C4-2B (cell line): ENCODE data around the gene SEC14L6.

Source experiments
- H3K27ac ChIP-seq: fragments of 450-650 bp; 2 replicates; pipeline ENCODE4 v1.5.1; 2017
- ZFX ChIP-seq: fragments of 450-650 bp; IDR thresholded peaks from 2 replicates; pipeline ENCODE4 v1.6.1; 2017
- TF ChIP-seq, protein P1 (sequence below): fragments of 450-650 bp; conservative IDR thresholded peaks from 2 replicates; pipeline ENCODE4 v1.5.1; 2017; ENCODE audit warnings: mild to moderate bottlenecking

The SEC14L6 gene

DNA sequence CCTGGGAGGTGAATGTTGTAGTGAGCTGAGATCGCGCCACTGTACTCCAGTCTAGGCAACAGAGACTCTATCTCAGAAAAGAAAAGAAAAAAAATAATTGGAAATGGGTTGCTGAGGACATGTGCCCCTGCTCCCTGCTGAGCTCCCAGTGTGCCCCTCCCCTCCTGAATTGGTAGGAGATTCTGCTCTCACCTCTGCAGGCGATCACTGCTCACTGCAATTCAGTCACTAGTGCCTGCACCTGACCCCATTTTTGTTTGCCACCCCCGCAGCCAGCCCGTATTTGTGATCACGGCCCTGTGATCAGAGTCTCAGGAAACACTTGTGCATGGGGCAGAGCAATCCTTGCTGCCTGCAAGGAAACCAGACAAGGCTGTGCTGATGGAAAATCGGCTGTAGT is 58.4 kb downstream of the SEC14L6 start:
- H3K27ac ChIP-seq: no peak overlapping the region
- TF ChIP-seq, protein P1, sequence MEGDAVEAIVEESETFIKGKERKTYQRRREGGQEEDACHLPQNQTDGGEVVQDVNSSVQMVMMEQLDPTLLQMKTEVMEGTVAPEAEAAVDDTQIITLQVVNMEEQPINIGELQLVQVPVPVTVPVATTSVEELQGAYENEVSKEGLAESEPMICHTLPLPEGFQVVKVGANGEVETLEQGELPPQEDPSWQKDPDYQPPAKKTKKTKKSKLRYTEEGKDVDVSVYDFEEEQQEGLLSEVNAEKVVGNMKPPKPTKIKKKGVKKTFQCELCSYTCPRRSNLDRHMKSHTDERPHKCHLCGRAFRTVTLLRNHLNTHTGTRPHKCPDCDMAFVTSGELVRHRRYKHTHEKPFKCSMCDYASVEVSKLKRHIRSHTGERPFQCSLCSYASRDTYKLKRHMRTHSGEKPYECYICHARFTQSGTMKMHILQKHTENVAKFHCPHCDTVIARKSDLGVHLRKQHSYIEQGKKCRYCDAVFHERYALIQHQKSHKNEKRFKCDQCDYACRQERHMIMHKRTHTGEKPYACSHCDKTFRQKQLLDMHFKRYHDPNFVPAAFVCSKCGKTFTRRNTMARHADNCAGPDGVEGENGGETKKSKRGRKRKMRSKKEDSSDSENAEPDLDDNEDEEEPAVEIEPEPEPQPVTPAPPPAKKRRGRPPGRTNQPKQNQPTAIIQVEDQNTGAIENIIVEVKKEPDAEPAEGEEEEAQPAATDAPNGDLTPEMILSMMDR: no peak
- TF ChIP-seq ZFX: no peak

DNA sequence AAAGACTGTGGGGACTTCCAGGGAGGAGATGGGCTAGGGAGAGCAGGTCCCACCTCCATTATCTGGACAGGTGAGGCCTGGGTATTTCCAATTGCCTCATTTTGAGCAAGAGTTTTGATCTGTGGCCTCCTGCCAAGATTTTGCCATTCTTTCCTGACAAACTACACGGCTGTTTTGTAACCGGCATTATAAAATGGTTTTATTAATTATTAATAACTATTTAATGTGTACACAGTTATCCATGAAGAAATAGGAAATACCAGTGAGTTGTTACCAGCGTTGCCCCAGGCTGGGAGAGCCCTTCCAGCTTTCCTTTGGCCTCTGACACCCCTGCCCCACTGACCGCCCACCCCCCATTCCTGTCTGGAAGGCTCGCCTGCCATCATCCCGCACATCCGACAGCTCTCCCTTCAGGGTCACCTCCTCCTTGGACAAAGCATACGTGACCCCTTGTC is 59.9 kb downstream of the SEC14L6 start:
- TF ChIP-seq, protein P1: no peak
- TF ChIP-seq ZFX: no peak
- no peak overlapping the region for H3K27ac ChIP-seq

DNA sequence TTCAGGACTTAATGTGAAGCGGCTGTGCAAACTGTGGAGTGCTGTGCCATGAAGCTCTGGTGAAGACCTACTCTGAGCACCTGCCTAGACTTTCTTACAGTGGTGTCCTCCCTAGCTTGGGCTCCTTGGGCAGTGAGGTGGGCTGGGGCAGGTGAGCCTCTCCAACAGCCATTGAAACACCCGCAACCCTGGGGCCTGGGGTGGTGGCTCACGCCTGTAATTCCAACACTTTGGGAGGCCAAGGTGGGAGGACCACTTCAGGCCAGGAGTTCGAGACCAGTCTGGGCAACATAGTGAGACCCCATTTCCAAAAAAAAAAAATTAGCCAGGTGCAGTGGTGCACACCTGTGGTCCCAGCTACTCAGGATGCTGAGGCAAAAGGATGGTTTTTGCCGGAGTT is 60.4 kb downstream of the SEC14L6 start:
- TF ChIP-seq, protein P1: no peak
- no peak overlapping the region for H3K27ac ChIP-seq

DNA sequence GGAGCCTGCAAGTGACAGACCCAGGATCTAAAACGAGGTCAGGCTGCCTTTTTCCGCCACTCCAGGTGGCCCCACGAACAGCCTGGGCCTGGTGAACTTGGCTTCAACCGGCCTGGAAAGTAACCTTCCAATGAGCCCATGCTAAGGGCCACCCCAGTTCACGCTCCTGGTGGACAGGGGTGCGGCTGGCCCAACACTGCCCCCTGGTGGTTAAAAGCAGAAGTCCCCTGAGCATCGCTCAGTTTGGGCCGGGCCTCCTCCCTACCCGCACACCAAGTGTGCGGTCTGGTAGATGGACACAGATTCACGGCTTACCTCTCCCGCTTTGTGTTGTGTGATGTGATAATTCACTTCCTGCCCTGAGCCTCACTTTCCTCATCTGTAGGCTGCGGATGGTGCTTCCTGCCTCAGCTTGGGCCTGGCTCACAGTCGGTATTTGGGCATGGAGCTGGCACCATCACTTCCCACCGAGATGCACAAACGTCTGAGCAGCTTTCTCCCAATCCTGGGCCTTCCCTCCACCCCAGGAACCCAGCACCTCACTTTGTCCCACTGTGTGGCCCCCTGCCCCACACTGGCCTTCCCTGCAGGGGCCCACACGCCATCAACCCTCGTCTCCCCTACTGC is 61.1 kb downstream of the SEC14L6 start:
- H3K27ac ChIP-seq: no peak overlapping the region

DNA sequence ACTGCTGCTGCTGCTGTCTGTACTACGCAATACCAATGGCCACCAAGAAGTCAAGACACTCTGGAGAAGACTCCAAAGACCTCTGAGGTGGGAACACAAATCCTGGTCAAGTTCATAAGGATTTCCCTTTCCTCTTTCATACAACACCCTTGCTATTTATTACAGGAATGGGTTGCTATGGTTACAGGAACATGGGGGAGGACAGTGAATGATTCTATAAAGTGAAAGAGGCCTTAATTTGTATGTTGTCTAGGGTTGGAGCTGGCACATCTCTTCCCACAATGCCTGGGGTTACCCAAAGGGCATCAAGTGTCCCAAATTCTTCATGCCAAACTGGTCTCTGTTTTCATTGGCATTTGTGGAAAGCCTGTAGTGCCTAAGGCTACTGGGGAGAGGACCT is 63.4 kb downstream of the SEC14L6 start:
- no peak overlapping the region for H3K27ac ChIP-seq
- TF ChIP-seq, protein P1: no peak
- TF ChIP-seq ZFX: no peak

More for the DNA sequence above, 61.1 kb downstream of the SEC14L6 start:
- TF ChIP-seq, protein P1: peak; percentile 98
- no peak for TF ChIP-seq ZFX

DNA sequence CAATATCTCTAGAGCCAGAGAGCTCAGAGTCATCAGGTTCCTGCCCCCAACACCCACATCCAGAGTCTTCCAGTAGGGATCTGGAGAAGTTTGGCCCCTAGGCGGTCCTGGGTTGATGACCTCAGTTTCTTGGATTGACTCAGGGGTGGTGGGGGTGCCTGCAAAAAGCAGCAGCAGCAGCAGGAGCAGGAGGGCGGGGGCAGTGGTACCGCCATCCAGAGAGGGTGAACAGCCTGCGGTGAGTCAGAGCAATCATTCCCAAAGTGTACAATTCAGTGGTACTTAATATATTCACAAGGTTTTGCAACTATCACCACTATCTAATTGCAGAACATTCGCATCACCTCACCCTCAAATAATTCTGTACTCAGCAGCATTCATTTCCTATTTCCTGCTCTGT is 64.8 kb downstream of the SEC14L6 start:
- H3K27ac ChIP-seq: no peak overlapping the region
- TF ChIP-seq ZFX: no peak
- TF ChIP-seq, protein P1: no peak

DNA sequence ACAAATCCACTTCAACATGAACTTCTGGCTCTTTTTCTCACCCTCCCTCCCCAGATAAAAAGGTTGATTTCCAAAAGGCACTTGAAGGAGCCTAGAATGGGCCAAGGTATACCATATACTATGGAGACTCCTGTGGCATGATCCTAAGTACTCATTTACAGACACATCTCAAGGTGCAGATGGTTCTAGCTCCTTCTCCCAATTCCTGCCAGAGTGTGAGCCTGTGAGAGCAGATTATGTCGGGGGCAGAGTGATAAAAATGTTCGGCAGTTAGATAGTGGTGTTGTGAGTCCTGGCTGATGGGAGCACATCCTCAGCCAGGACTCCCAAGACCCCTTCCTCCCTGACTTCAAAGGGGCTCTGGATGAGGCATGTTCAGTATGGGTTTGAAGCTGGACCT is 66.6 kb downstream of the SEC14L6 start:
- TF ChIP-seq, protein P1: no peak
- no peak for TF ChIP-seq ZFX
- H3K27ac ChIP-seq: no peak overlapping the region
